HG02884 (cell line): Measurements from ENCODE around the gene PIP5K1B.

Source experiments
- ATAC-seq: cut with Tn5 transposase; IDR thresholded peaks from one replicate; pipeline ENCODE4 v1.9.1; 2021; ENCODE audit warnings: mild to moderate bottlenecking, moderate library complexity; ENCODE audit not compliant: unreplicated experiment

PIP5K1B gene

GRCh38 chr9:68896486-68896885 lies 191.4 kb downstream of the PIP5K1B start:
- no peak for ATAC-seq

GRCh38 chr9:68897577-68898145 lies 192.6 kb downstream of the PIP5K1B start:
- no peak for ATAC-seq

- no peak for ATAC-seq
Observed at GRCh38 chr9:68898781-68899439, 193.9 kb downstream of the PIP5K1B start.

- ATAC-seq, result no peak
Observed at GRCh38 chr9:68904454-68904853, 199.4 kb downstream of the PIP5K1B start.

GRCh38 chr9:68905129-68905528 lies 200.1 kb downstream of the PIP5K1B start:
- ATAC-seq, result no peak

DNA sequence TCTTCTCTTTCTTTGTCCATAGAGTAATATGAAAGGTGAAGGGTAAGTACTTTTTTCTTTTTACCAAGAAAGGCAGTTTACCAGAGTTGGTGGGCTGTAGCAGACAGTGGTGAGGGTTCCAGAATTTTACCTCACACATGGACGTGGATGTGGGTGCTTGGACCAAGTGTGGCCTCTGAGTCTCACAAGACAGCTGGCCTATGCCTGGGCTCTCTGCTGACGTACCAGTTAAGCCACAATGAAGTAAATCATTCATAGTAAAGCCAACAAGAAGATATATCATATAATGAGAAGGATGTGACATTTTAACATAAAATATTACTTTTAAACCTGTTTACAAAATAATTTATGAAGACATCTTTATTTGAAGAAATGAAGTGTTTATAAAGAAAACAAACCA lies 202.9 kb downstream of the PIP5K1B start:
- no peak for ATAC-seq

DNA sequence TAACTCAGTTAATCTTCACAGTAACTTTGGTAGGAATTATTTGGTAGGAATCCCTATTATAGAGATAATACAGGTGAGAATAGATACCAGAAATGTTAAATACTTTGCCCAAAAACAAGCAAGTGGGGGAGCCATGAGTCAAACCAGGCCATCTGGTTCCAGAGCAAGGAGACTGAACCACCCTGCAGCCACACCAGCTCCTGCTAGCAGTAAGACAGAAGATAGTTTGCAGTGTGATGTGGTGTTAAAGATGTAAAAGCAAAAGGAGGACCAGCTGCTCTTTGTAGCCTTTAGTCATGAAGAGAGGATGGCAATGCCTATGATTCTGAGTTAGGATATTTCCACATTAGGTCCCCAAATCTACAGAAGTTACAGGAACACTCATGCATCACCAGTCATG lies 207.5 kb downstream of the PIP5K1B start:
- ATAC-seq, result no peak

DNA sequence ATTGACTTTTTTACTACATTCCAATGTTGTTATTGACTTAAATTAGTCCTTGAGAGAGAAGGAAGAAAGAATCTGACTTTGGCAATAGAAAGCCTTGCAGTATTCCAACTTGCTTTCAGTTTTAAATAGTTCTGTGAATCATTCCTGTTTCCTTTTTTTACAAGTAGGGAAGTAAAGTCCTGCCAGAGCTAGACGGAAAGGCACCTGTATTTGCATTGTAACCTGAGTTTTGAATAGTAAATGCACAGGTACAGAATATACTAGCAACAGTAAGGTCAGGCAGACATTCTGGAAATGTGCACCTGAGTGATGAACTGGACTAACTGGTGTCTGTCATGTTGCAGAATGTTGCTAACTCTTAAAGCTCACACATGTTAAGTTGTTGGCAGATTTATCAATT lies 208.0 kb downstream of the PIP5K1B start:
- ATAC-seq, result no peak

- no peak for ATAC-seq
Observed at GRCh38 chr9:68914751-68915150, 209.7 kb downstream of the PIP5K1B start.

DNA sequence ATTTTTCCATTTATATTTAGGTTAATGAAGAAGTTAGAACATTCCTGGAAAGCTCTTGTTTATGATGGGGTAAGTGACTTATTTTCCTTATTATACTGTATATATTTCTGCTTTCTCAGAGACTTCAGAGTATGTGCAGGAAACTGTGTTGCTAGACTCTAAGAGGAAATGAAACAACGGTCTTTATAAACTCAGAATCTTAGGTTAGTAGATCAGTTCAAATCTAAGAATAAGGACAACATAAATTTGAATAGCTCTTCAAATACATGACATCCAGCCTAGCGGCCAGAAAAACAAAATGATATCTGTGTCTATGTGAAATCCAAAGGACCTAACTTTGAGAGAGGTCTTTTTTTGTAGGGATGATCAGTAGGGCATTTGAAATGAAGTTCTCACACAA lies 214.6 kb downstream of the PIP5K1B start:
- ATAC-seq, result peak; percentile 38

DNA sequence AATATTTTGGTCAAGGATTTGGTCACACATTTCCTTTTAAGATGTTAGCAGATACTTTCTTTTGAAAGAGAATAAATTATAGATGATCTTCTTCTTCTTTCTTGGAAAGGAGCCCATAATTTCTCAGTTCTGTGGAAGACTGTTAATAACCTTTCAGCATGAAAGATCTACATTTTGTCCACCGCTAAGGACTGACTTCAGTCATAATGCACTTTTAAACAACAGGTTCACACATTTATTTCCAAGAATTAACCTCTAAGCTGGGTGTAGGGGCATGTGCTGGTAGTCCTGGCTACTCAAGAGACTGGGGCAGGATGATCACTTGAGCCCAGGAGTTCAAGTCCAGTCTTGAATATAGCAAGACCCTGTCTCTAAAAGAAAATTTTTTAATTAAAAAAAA lies 215.9 kb downstream of the PIP5K1B start:
- ATAC-seq, result no peak

DNA sequence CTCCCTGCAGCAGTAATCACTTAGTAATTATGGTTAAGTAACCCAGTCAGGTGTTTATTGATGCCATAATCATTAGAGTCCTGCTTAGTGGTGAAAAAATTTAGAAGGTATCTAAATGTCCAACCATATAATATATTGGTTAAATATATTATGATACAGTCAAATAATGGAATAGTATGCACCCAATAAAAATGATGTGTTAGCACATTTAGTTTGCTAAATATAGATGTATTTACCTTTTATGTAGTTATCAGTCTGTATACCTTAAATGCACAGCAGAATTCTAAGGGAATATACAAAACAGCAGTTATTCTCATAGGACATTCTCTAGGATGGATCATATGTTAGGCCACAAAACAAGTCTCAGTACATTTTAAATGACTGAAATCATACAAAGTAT lies 218.4 kb downstream of the PIP5K1B start:
- ATAC-seq, result no peak

- ATAC-seq, result no peak
Observed at GRCh38 chr9:68925175-68925574, 220.1 kb downstream of the PIP5K1B start.

DNA sequence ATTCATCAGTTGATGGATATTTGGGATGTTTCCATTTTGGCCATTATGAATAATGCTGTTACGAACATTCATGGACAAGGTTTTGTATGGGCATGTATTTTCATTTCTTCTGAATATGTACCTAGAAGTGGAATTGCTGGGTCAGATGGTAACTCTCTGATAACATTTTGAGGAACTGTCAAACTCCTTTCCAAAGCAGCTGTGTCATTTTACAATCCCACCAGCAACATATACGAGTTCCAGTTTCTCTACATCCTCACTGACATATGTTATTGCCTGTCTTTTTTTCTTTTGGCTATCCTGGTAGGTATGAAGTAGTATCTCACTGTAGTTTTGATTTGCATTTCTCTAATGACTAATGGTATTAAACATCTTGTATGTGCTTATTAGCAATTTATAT lies 222.1 kb downstream of the PIP5K1B start:
- ATAC-seq, result no peak

DNA sequence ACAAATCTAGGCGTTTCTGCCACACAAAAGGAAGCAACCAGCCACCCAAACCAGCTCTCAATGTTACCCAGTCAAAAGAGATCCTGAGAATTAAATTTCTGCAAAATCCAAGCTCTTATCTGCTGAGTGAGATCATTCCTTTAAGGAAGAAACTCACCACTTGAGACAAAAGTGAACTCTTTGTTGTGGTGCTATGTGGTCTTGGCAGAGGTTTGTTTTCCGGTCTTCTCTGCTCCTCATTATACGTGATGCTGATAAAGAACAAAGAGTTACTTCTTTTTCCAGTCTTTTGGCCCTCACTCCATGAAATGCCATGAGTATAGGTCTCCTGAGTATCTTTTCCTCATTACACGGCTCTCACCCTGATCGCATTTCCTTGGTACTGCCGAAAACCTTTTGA lies 226.8 kb downstream of the PIP5K1B start:
- no peak for ATAC-seq

GRCh38 chr9:68932458-68932857 lies 227.4 kb downstream of the PIP5K1B start:
- no peak for ATAC-seq

DNA sequence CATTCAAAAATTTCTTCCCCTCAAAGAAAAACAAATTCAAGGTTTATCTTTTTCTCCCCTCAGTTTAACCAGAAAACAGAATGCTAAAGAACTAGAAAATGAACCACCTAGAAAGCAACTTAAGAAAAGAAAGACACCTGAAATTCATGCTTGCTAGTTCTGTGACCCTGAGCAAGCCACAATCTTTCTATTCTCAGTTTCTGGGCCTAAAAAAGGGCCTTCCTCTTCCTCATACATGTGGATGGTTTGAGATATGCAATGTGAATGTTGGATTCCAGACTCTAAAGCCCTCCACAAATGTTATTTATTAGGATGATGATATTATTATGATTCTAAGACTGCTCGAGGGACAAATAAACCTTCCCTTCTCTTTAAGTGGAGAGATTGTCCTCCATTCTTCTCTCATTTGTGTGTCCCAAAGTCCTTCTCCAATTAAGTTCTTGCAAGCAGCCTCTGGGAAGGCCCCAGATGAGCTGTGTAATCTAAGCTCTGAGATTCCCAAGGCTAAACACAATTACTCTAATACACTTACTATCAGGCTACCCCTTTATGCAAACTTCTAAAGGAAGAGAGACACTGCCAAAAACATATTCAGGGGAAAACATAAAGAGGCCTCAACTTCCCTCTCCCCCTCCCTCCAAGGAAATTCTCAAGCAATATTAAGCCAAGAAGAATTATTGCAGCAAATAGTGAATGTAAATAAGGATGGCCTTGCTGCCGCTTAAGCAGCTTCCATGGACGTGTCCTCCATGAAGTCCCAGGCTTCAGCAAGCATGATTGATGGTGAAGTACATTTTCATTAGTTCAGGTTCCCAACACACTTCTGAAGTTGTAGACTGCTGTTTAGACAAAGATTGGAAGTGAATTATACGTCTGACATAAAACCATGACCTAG lies 228.6 kb downstream of the PIP5K1B start:
- ATAC-seq, result peak; percentile 98

GRCh38 chr9:68934329-68934644 lies 229.2 kb downstream of the PIP5K1B start:
- ATAC-seq, result no peak

DNA sequence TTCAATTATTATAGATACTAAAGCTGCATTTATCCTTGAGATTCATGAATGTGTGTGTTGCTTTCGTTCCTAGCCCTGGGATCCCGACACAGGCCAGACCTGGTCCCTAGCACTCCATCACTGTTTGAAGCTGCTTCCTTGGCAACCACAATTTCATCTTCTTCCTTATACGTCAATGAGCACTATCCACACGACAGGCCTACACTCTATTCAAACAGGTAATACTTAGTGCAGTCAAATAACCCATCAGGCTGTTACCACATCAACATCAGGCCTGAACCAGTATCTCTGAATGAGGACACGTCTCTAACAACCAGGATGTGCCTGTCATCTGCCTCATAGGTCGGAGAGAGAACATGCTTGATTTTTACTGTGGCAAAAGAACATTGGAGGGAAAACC lies 235.5 kb downstream of the PIP5K1B start:
- ATAC-seq, result no peak

GRCh38 chr9:68941780-68942459 lies 236.9 kb downstream of the PIP5K1B start:
- ATAC-seq, result no peak

GRCh38 chr9:68942790-68943189 lies 237.8 kb downstream of the PIP5K1B start:
- no peak for ATAC-seq

- no peak for ATAC-seq
Observed at GRCh38 chr9:68947015-68947414, 242.0 kb downstream of the PIP5K1B start.
